ENCODE measurements around the gene PARD6G.

DNA sequence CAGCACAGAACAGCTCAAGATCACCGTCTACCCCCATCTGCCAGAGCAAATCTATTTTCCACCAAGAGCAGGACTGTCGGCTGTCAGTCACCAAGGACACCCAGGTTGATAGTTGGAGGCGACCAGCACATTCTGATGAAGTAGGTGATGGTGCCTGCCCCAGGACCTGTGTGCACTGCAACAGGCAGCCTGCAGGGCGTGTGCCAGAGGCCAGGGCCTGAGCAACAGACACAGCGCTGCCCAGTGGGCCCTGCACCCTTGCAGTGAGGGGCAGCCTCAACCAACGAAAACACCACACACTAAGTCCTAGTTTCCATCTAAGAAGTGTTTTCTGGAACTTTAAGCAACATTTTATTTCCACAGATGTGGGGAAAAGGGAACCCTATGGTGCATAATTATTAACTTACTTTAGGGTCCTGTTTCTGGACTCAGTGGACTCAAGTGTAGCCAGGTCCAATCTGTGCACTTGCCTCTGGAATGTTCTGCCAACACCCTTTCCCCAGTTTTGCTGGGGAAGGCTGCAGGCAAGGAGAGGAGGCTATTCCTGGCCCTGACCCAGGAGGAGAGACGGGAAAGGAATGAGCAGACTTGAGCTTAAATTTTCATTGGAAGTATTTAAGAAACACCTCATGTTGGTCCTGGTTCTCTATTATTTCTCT lies 76.8 kb downstream of the PARD6G start:
- TF ChIP-seq, protein P1, sequence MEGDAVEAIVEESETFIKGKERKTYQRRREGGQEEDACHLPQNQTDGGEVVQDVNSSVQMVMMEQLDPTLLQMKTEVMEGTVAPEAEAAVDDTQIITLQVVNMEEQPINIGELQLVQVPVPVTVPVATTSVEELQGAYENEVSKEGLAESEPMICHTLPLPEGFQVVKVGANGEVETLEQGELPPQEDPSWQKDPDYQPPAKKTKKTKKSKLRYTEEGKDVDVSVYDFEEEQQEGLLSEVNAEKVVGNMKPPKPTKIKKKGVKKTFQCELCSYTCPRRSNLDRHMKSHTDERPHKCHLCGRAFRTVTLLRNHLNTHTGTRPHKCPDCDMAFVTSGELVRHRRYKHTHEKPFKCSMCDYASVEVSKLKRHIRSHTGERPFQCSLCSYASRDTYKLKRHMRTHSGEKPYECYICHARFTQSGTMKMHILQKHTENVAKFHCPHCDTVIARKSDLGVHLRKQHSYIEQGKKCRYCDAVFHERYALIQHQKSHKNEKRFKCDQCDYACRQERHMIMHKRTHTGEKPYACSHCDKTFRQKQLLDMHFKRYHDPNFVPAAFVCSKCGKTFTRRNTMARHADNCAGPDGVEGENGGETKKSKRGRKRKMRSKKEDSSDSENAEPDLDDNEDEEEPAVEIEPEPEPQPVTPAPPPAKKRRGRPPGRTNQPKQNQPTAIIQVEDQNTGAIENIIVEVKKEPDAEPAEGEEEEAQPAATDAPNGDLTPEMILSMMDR (IDR thresholded peaks at IDR 0.05) = no peak
- TF ChIP-seq POLR2A (IDR thresholded peaks at IDR 0.05) = no peak
